Iris pigment epithelial cell (primary cell): Measurements from ENCODE around the gene TMEM41B.
"Not testable (repeated sequence)": the region's sequence is repeated elsewhere in the genome, so short reads cannot be mapped to it uniquely, and the experiment has no call there.

ENCODE experiments used
- DNase-seq: peaks from one replicate; pipeline ENCODE4 v3.0.0-alpha.2; 2011; ENCODE audit warnings: low read depth

TMEM41B gene

DNA sequence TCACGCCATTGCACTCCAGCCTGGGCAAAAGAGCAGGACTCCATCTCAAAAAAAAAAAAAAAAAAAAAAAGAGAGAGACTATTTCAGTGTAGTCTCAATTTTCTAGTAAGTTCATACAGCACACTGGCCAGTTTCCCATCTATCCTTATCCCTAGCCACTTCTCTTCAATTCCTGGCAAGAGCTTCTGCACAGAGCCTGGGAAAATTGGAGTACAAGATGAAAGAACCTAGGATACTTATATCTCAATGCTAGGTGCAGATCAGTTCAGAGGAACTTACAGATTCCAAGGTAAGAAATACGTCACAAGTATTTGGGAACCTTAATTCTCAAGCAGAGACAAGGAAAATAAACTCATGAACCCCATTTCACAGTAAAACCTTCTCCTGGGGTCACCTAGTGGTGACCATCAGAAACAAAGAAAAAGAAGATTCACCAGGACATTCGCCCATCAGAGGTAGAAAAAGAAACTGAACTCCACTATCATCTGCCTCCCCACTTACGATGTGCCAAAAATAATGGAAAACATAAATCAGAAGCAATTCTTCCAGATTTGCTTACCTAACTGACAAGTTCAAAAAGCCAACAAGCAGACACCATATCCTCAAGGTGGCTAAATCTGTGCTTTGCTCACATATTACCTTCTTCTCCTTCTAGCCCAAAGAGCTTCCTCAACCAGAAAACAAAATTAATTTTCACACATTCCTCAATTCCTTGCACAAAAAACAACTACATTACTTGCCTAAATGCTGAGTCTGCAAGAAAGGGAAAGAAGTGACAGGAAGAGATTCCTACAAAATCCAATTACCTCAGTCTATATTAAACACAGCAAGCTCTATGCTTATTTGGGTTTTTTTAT lies 54.2 kb downstream of the TMEM41B start:
- no peak for DNase-seq

DNA sequence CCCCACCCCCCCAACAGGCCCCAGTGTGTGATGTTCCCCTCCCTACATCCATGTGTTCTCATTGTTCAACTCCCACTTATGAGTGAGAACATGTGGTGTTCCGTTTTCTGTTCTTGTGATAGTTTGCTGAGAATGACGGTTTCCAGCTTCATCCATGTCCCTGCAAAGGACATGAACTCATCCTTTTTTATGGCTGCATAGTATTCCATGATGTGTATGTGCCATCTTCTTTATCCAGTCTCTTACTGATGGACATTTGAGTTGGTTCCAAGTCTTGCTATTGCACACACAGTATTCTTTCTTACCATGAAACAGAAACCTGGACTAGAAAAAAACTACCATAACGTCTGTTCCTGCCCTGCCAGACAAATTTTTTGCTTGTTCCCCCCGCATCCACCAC lies 56.1 kb downstream of the TMEM41B start:
- DNase-seq: not testable (repeated sequence)

DNA sequence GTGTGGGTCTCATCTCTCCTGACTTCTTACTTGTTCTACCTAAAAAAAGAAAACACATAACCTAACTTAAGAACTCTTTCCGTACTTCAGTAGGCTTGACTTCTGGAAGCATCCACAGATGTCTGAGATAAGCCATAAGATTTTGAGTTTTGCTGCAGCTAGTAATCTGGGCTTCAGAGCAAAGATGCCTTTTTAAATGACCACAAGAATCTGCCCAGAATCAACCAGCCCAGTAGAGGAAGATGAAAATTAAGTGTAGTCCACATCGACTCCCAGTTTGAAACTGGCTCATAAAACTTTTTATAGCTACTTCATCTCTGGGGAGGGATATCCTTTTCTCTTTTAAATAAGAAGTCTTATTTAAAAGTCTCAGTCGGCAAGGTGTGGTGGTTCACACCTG lies 60.0 kb downstream of the TMEM41B start:
- no peak for DNase-seq

DNA sequence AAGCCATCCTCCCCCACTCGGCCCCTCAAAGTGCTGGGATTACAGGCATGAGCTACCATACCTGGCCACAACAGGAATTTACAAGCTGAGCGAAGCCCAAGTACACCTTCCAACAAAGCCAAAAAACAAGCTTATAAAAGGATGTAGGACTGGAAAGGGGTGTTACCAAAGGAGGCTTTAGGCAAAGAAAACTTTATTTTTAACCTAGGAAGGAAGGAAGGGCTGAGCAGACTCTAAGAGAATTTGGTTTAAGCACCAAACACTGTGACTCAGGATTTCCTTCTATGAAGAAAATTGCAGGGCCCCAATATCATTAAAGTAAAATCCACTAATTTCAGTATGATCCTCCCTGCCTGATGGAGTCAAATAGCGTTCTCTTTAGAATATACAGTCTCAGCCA lies 61.3 kb downstream of the TMEM41B start:
- no peak for DNase-seq

DNA sequence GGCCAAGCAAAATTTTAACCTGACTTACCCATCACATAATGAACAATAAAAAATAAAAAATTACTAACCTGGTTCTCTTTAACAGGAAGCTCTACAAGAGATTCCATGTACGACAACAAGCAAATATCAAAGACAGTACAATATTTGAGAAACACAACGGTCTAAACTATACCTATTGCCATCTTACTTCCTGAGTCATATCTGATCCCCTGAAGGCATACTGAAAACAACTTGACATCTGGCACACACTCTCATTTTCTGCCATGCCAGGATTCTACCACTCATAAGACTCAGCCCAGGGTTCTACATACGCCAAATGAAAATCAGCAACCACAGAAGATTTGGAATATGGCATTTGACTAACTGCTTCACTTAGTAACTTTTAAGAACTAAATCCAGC lies 63.1 kb downstream of the TMEM41B start:
- DNase-seq: no peak

DNA sequence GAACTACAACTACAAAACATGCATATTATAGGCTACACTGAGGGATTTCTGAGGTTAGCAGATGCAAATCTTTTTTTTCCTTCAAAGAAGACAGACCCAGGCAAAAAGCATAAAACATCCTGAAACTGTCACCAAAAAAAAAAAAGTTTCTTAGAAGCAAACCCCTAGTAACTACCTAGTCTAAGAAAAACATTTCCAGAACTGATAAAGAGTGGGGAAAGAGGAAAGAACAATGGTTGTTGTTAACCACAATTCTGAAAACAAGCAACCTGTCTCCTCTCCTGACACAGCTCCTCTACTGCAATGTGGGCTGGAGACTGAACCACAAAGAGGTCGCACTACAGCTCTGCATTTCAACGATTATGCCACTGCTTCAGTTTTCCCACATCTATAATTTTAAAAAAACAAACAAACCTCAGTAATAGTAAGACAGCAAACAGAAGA lies 64.2 kb downstream of the TMEM41B start:
- peak; percentile 63 for DNase-seq

DNA sequence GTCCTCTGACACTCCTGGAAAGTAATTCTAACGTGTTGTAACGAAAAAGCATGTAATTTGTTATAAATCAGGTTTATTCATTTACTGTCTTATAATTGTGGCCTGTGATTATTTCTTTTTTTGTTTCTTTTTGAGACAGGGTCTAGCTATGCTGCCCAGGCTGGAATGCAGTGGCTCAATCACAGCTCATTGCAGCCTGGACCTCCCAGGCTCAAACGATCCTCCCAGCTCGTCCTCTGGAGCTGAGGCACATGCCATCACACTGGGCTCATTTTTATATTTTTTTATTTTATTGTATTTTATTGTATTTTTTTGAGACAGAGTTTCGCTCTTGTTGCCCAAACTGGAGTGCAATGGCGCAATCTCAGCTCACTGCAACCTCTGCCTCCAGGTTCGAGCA lies 65.1 kb downstream of the TMEM41B start:
- no peak for DNase-seq

DNA sequence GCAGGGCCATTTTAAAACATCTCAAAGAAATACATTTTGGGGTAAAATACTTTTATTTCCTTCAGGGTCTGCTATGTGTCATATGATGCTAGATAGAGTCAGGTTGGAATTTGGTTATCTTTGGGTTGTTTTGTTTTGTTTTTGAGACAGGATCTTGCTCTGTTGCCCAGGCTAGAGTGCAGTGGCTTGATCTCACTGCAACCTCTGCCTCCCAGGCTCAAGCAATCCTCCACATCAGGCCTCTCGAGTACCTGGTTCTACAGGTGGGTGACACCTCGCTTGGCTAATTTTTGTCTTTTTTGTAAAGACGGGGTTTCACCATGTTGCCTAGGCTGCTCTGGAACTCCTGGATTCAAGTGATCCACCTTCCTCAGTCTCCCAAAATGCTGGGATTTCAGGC lies 66.5 kb downstream of the TMEM41B start:
- DNase-seq: no peak

DNA sequence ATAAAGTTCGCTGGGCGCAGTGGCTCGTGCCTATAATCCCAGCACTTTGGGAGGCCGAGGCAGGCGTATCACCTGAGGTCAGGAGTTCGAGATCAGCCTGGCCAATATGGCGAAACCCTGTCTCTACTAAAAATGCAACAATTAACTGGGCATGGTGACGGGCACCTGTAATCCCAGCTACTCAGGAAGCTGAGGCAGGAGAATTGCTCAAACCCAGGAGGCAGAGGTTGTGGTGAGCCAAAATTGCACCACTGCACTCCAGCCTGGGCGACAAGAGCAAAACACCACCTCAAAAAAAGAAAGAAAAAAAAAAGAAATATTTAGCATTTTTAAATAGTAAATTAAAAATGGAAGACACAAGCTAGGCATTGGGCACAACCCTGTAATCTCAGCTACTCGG lies 78.2 kb downstream of the TMEM41B start:
- DNase-seq: not testable (repeated sequence)

DNA sequence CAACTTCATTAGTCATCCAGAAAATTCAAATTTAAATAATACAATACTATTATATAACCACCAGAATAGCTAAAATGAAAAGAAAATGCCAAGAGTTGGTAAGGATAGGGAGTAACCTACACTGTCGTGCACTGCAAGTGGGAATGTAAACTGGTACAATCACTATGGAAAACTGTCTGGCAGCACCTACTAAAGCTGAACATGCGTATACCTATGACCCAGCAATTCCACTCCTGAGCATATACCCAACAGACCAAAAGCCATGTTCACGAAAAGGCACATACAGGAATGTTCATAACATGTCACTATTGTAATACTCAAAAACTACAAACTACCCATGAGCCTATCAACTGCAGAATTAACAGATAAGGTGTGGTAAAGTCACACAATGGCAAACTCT lies 81.9 kb downstream of the TMEM41B start:
- DNase-seq: no peak

DNA sequence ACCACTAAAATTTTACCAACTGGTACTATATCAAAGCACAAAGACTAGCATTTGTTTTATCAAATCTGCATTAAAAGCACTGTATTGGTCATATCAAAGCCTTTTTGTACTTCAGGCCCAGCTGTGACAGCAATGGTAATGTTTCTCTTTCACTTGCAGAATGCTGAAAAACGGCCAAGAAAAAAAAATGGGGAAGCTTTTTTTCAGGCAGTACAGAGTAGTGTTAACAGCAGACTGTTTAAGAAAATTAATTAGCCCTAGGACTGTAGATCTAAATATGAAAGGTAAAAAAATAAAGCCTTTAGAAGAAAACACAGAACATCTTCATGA lies 82.6 kb downstream of the TMEM41B start:
- peak; percentile 64 for DNase-seq
